AG04450 (cell line): ENCODE results near the gene IFT122. TPM values are rescaled to one million over a fixed set of nuclear protein-coding genes. Genes with fewer than 3 reads are reported as not detected.
"Not testable (repeated sequence)": the region's sequence is repeated elsewhere in the genome, so short reads cannot be mapped to it uniquely, and the experiment has no call there.

ENCODE experiments used
- CTCF ChIA-PET: fragments of 300-600, 350-600 bp; formaldehyde crosslinking; extraction: SDS; loops from one replicate; lab custom pipeline; 2022; ENCODE audit warnings: antibody characterized with exemption, inconsistent platforms; lab: Charles Lee
- POLR2A ChIA-PET: fragments of 350-600 bp; formaldehyde crosslinking; extraction: SDS; loops from one replicate; lab custom pipeline; 2021; ENCODE audit warnings: antibody characterized with exemption, inconsistent platforms; lab: Yijun Ruan, JAX
- DNase-seq: peaks from one replicate; pipeline ENCODE4 v3.0.0-alpha.2; 2011; ENCODE audit warnings: low read depth, low spot score
- H3K27ac ChIP-seq: one replicate; pipeline ENCODE4 v1.5.1; 2012; ENCODE audit warnings: low read depth, low read length, control low read depth
- H3K27me3 ChIP-seq: one replicate; pipeline ENCODE4 v1.6.0; 2012; ENCODE audit warnings: low read length; ENCODE audit not compliant: control insufficient read depth, insufficient read depth
- H3K4me3 ChIP-seq: 2 replicates; pipeline ENCODE4 v1.5.1; 2011; ENCODE audit warnings: mild to moderate bottlenecking, low read depth, low read length, control low read depth
- H3K9me3 ChIP-seq: 2 replicates; pipeline ENCODE4 v1.5.1; 2012; ENCODE audit warnings: low read length; ENCODE audit not compliant: control insufficient read depth, insufficient read depth
- CTCF ChIP-seq: IDR thresholded peaks from 2 replicates; pipeline ENCODE4 v1.5.1; 2011; ENCODE audit warnings: low read depth, low read length, control low read depth, inconsistent platforms
- polyA plus RNA-seq: library from polyadenylated mRNA; depleted of rRNA; stranded (reverse); fragments of >200 nt; gene quantifications from 2 replicates; pipeline ENCODE4 v1.2.3, GENCODE V29; 2011

The IFT122 gene
- polyA plus RNA-seq, 1 experiment: 14.3 TPM

- no peak for TF ChIP-seq CTCF
- POLR2A ChIA-PET: no interaction called here
- CTCF ChIA-PET: interaction anchor here (0.9 kb wide), 1 partner anchor 49 kb away, joined by 4 read pairs; no protein-coding TSS in a partner anchor
- Histone ChIP-seq H3K4me3 (no peak overlapping the region), H3K9me3 (no peaks in the 10 kb centered on the region), H3K27me3 (peaks cover 5% of the 10 kb centered on the region), H3K27ac (no peak overlapping the region)
- DNase-seq: no peak
Measured at GRCh38 chr3:129539206-129539605, 99.2 kb downstream of the IFT122 start.

GRCh38 chr3:129540776-129541516, 100.9 kb downstream of the IFT122 start:
- TF ChIP-seq CTCF: no peak
- H3K4me3 ChIP-seq: no peak overlapping the region
- CTCF ChIA-PET: no interaction called here
- POLR2A ChIA-PET: no interaction called here
- H3K27ac ChIP-seq: no peak overlapping the region
- DNase-seq: no peak
- peaks cover 5% of the 10 kb centered on the region for H3K27me3 ChIP-seq
- no peaks in the 10 kb centered on the region for H3K9me3 ChIP-seq

- Histone ChIP-seq H3K27me3 (no peaks in the 10 kb centered on the region), H3K4me3 (no peak overlapping the region), H3K9me3 (no peaks in the 10 kb centered on the region), H3K27ac (no peak overlapping the region)
- DNase-seq: no peak
- ChIA-PET POLR2A (no interaction called here), CTCF (no interaction called here)
- TF ChIP-seq CTCF: no peak
Measured at GRCh38 chr3:129542747-129543146, 102.7 kb downstream of the IFT122 start.

GRCh38 chr3:129543156-129543790, 103.2 kb downstream of the IFT122 start, which contains the start of gene H1-8:
Gene H1-8 (plus strand): TSS chr3:129543175. CDS start chr3:129543219, 44 bp downstream.
- Histone ChIP-seq H3K27ac (no peak within 1 kb of the TSS), H3K4me3 (no peak within 1 kb of the TSS), H3K9me3 (no peaks in the 10 kb centered on the region), H3K27me3 (no peaks in the 10 kb centered on the region)
- no peak for DNase-seq
- POLR2A ChIA-PET: no interaction called here
- CTCF ChIA-PET: no interaction called here
- TF ChIP-seq CTCF: no peak

- no peaks in the 10 kb centered on the region for H3K27me3 ChIP-seq
- H3K9me3 ChIP-seq: no peaks in the 10 kb centered on the region
- H3K4me3 ChIP-seq: no peak overlapping the region
- no peak for TF ChIP-seq CTCF
- ChIA-PET CTCF (no interaction called here), POLR2A (no interaction called here)
- DNase-seq: no peak
- H3K27ac ChIP-seq: no peak overlapping the region
Measured at GRCh38 chr3:129543999-129544398, 104.0 kb downstream of the IFT122 start.

GRCh38 chr3:129545951-129546350, 105.9 kb downstream of the IFT122 start:
- H3K4me3 ChIP-seq, CTCF ChIA-PET, H3K27me3 ChIP-seq, H3K9me3 ChIP-seq, POLR2A ChIA-PET, DNase-seq, H3K27ac ChIP-seq: not testable (repeated sequence)
